ENCODE results near the gene B3GNT9. TPM values are rescaled to one million over a fixed set of nuclear protein-coding genes. Genes with fewer than 3 reads are reported as not detected.

The B3GNT9 gene
- total RNA-seq, 1 experiment from 2014 or later, result 11.5 TPM

DNA sequence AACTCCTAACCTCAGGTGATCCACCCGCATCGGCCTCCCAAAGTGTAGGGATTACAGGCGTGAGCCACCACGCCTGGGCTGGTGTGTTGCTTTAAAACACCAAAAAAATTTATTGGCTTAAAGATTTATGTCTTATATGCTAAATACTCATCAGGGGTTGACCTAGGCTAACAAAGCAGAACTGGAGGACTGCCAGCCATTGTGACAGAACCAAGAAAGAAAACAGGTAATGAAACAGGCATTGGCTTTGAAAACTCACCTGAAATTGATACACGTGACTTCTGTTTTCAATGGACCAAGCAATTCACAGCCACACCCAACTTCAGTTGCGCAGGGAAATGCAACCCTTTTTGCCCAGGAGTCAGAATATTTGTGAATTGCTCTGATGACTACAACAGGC is 46.0 kb downstream of the B3GNT9 start:
- intact Hi-C loops (cut with micrococcal nuclease; ENCODE audit: unreplicated experiment), result loop anchor here (5.0 kb wide), 1 partner anchor 128 kb away; no protein-coding TSS in a partner anchor
- Histone ChIP-seq H3K27me3 (replicated peaks; ENCODE audit: insufficient read depth, low read depth, low read length, poor library complexity) (no peaks in the 10 kb centered on the region), H3K9me3 (ENCODE audit: low read depth, low read length, poor library complexity, severe bottlenecking) (no peaks in the 10 kb centered on the region)

DNA sequence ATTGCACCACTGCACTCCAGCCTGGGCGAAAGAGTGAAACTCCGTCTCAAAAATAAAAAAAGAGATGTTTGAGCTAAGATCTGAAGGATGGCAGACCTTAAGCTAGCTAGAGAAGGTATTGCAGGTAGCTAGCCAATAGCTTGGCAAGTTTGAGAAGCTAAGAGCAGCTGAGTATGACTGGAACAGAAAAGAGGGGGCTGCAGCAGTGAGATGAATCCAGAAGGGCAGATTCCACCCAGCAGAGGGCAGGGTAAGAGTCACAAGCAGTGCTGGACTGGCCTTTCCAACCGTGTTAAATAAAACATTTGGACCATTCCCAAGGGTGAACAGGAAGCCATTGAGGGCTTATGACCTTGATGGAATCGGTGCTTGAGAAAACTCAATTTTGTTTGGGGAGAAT is 46.7 kb downstream of the B3GNT9 start:
- no peak overlapping the region for H3K4me3 ChIP-seq (ENCODE audit: low read depth, low read length, poor library complexity, severe bottlenecking)
- peaks cover 5% of the 10 kb centered on the region for H3K36me3 ChIP-seq (ENCODE audit: insufficient read depth, low read length, poor library complexity, severe bottlenecking)
- TF ChIP-seq, protein P1, sequence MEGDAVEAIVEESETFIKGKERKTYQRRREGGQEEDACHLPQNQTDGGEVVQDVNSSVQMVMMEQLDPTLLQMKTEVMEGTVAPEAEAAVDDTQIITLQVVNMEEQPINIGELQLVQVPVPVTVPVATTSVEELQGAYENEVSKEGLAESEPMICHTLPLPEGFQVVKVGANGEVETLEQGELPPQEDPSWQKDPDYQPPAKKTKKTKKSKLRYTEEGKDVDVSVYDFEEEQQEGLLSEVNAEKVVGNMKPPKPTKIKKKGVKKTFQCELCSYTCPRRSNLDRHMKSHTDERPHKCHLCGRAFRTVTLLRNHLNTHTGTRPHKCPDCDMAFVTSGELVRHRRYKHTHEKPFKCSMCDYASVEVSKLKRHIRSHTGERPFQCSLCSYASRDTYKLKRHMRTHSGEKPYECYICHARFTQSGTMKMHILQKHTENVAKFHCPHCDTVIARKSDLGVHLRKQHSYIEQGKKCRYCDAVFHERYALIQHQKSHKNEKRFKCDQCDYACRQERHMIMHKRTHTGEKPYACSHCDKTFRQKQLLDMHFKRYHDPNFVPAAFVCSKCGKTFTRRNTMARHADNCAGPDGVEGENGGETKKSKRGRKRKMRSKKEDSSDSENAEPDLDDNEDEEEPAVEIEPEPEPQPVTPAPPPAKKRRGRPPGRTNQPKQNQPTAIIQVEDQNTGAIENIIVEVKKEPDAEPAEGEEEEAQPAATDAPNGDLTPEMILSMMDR (conservative IDR thresholded peaks at IDR 0.05; ENCODE audit: low read depth, low read length), result peak; percentile 34; the same call in 1 of the 2 replicates
- no peak for TF ChIP-seq EZH2 (IDR thresholded peaks at IDR 0.05; ENCODE audit: borderline replicate concordance, low read depth, low read length, poor library complexity, severe bottlenecking)
- no peaks in the 10 kb centered on the region for H3K9me3 ChIP-seq (ENCODE audit: low read depth, low read length, poor library complexity, severe bottlenecking)
- DNase-seq (ENCODE audit: low spot score), result no peak
- H3K4me1 ChIP-seq (ENCODE audit: insufficient read depth, low read length, poor library complexity, severe bottlenecking), result peaks cover 3% of the 10 kb centered on the region
- ChIA-PET CTCF (interaction anchor here (0.6 to 1.1 kb wide), 2 partner anchors 11 to 51 kb away, joined by 3 to 6 read pairs; no protein-coding TSS in a partner anchor), POLR2A (ENCODE audit: low non-redundant PET) (no interaction called here)
- no peaks in the 10 kb centered on the region for H3K27me3 ChIP-seq (replicated peaks; ENCODE audit: insufficient read depth, low read depth, low read length, poor library complexity)
- BruUV-seq (replicated peaks), result no TSS peak
- intact Hi-C loops (cut with micrococcal nuclease; ENCODE audit: unreplicated experiment), result loop anchor here (5.0 kb wide), 1 partner anchor 127 kb away; no protein-coding TSS in a partner anchor
- H3K27ac ChIP-seq (ENCODE audit: low read depth, low read length, poor library complexity, severe bottlenecking), result no peak overlapping the region

More for the DNA sequence above, 46.0 kb downstream of the B3GNT9 start:
- no peak overlapping the region for H3K4me3 ChIP-seq (ENCODE audit: low read depth, low read length, poor library complexity, severe bottlenecking)
- no peak for DNase-seq (ENCODE audit: low spot score)
- TF ChIP-seq EZH2 (IDR thresholded peaks at IDR 0.05; ENCODE audit: borderline replicate concordance, low read depth, low read length, poor library complexity, severe bottlenecking), result no peak
- TF ChIP-seq, protein P1 (conservative IDR thresholded peaks at IDR 0.05; ENCODE audit: low read depth, low read length), result no peak
- H3K36me3 ChIP-seq (ENCODE audit: insufficient read depth, low read length, poor library complexity, severe bottlenecking), result peaks cover 5% of the 10 kb centered on the region
- H3K4me1 ChIP-seq (ENCODE audit: insufficient read depth, low read length, poor library complexity, severe bottlenecking), result peaks cover 8% of the 10 kb centered on the region
- no peak overlapping the region for H3K27ac ChIP-seq (ENCODE audit: low read depth, low read length, poor library complexity, severe bottlenecking)
- ChIA-PET CTCF (interaction anchor here (0.6 kb wide), 1 partner anchor 11 kb away, joined by 6 read pairs; no protein-coding TSS in a partner anchor), POLR2A (ENCODE audit: low non-redundant PET) (no interaction called here)
- no TSS peak for BruUV-seq (replicated peaks)

- POLR2A ChIA-PET (ENCODE audit: low non-redundant PET), result no interaction called here
- H3K27ac ChIP-seq (ENCODE audit: low read depth, low read length, poor library complexity, severe bottlenecking), result no peak overlapping the region
Observed at GRCh38 chr16:67101311-67102082, 49.3 kb downstream of the B3GNT9 start.

More at GRCh38 chr16:67101311-67102082, 49.3 kb downstream of the B3GNT9 start:
- no peak for TF ChIP-seq EZH2 (IDR thresholded peaks at IDR 0.05; ENCODE audit: borderline replicate concordance, low read depth, low read length, poor library complexity, severe bottlenecking)
- TF ChIP-seq, protein P1 (conservative IDR thresholded peaks at IDR 0.05; ENCODE audit: low read depth, low read length), result 0 out of 2 replicates have a peak, but pooled peaks have one; percentile 0
- Histone ChIP-seq H3K4me1 (ENCODE audit: insufficient read depth, low read length, poor library complexity, severe bottlenecking) (no peaks in the 10 kb centered on the region), H3K27me3 (replicated peaks; ENCODE audit: insufficient read depth, low read depth, low read length, poor library complexity) (no peaks in the 10 kb centered on the region), H3K36me3 (ENCODE audit: insufficient read depth, low read length, poor library complexity, severe bottlenecking) (peaks cover 12% of the 10 kb centered on the region), H3K9me3 (ENCODE audit: low read depth, low read length, poor library complexity, severe bottlenecking) (no peaks in the 10 kb centered on the region), H3K4me3 (ENCODE audit: low read depth, low read length, poor library complexity, severe bottlenecking) (no peak overlapping the region)
- no TSS peak for BruUV-seq (replicated peaks)
- no peak for DNase-seq (ENCODE audit: low spot score)
- CTCF ChIA-PET, result interaction anchor here (0.7 kb wide), 1 partner anchor 88 kb away, joined by 3 read pairs; no protein-coding TSS in a partner anchor
- intact Hi-C loops (cut with micrococcal nuclease; ENCODE audit: unreplicated experiment), result loop anchor here (5.0 kb wide), 1 partner anchor 124 kb away; no protein-coding TSS in a partner anchor

Data from A673 (cell line).